ENCODE measurements around the gene TP53TG5.

Gene TP53TG5

DNA sequence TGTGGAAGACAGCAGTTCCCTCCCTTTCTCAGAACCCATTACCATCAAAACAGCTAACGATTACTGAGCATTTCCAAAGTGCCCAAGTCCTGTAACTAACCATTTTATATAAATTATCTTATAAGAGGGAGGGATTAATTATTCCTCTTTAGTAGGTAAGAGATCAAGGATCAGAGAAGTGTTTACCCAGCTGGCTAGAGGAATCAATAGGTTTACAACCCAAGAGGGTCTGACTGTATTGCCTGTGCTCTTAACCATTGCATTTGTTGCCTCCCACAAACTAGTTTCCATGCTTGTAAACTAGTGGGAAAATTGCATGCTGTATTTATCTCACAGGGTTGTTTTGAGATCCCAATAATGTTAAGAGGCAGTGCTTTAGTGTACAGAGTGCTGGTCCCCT lies 26.3 kb upstream of the TP53TG5 start:
- peak; percentile 54 for DNase-seq

DNA sequence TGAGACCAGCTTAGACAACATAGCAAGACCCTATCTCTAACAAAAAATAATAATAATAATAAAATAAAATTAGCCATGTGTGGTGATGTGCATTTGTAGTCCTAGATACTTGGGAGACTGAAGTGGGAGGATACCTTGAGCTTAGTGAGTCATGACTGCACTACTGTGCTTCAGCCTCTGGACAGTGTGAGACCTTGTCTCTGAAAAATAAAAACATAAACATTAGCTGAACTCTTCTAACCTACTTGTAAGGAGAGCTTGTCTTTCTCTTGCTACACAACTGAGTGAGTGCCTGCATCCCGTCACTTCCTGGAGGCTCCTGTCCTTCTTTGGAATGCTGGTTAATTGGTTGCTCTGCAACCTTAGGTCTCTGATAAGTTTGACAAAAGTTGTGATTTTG lies 24.8 kb upstream of the TP53TG5 start:
- no peak for DNase-seq

DNA sequence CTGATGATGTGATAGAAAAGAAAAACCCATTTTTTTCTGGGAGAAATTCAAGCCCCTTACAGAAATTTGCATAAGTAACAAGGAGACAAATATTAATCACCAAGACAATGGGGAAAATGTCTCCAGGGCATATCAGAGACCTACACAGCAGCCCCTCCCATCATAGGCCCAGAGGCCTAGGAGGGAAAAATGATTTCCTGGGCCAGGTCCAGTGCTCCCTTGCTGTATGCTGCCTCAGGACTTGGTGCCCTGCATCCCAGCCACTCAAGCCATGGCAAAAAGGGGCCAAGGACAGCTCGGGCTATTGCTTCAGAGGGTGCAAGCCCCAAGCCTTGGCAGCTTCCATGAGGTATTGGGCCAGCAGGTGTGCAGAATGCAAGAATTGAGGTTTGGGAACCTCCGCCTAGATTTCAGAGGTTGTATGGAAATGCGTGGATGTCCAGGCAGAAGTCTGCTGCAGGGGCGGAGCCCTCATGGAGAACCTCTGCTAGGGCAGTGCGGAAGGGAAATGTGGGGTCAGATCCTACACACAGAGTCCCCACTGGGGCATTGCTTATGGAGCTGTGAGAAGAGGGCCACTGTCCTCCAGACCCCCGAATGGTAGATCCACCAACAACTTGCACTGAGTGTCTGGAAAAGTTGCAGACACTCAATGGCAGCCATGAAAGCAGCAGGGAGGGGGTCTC lies 22.4 kb upstream of the TP53TG5 start:
- no peak for DNase-seq

DNA sequence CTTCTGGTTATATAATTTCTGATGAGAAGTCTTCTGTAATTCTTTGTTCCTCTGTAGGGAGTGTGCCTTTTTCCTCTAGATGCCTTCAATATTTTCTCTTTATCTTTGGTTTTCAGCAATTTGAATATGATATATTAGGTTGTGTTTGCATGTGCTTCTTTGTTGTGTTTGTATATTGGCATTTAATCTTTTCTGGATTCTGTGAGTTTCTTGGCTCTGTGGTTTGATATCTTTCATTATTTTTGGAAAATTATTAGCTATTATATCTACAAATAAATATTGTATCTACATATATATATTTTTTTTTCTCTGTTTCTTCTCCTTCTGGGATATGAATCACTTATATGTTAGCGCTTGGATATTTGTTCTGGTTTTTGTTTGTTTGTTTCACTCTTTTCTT lies 20.9 kb upstream of the TP53TG5 start:
- no peak for DNase-seq

DNA sequence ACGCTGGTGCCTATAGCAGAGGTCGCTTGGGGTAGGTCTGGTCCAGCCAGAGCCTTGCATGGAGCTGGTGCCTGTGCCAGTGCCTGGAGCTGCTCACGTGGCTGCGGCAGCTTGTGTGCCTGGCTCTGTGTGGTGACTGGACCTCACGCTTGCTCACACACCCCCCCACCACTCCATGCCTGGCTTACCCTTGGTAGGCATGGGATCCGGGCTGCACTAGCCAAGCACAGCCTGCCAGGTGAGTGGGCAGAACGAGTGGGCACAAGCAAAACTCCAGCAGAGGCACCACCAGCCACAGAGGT lies 16.9 kb upstream of the TP53TG5 start:
- no peak for DNase-seq

DNA sequence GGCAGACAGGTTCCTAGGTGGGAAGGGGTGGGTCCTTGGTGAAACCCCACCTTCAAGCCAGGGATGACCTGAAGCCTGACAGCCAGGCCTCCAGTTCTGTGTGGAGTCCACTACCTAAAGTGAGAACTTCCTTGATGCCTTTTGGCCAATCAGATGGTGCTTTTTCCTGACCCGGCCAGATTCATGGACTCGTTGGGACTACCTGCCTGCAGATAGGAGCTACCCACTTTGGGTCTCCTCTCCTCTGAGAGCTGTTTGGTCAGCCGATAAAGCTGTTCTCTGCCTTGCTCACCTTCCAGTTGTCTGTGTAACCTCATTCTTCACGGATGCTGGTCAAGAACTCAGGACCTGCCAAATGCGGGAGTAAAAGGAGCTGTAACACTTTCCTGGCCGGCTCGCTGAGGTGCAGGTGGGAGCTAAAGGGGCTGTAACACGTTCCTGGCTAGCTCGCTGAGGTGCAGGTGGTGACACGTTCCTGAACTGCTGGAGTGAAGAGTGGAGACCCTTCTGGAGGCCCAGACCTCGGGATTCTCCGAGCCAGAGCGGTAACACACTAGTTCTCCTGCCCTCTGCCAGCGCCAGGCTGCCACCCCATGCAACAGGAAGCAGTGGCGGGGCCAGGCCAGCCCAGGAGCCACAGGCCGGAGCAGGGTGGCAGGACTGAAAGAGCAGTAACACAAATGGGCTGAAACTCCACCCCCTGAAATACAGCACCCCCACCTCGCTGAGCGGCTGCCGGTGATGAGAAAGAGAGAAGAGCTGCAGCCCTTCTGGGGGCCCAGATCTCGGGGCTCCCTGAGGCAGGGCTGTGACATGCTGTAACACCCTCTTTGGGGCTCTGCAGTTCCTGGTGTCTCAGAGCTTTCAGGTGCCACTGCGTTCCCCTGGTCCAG lies 16.3 kb upstream of the TP53TG5 start:
- DNase-seq: no peak

DNA sequence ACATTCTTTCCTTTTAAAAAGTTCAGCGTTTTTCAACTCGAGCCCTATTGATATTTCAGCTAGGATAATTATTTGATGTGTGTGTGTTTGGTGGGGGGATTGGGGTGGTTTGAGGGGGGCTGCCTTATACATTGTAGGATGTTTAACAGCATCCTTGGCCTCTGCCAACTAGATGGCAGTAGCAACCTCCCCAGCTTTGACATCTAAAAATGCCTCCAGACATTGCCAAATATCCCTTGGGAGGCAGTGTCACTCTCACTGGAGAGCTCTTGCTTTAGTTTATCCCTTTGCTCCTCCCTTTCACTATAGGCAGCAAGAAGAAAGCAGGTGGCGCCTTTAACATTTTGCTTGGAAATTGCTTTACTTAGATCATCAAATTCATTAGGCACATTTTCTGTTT lies 14.6 kb upstream of the TP53TG5 start:
- DNase-seq: peak; percentile 42

DNA sequence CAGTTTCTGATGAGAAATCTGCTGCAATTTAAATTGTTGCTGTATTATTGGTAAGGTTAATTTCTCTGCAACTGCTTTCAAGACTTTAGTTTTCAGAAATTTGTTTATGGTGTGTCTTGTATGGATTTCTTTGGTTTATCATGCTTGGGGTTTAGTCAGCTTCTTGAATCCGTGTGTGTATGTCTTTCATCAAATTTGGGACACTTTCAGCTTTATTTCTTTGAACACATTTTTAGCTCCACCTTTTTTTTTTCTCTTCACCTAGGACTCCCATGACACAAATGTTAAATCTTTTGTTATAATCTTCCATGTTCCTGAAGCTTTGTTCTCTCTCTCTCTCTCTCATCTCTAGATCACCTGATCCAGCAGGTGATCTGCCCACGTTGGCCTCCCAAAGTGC lies 13.4 kb upstream of the TP53TG5 start:
- DNase-seq: no peak

DNA sequence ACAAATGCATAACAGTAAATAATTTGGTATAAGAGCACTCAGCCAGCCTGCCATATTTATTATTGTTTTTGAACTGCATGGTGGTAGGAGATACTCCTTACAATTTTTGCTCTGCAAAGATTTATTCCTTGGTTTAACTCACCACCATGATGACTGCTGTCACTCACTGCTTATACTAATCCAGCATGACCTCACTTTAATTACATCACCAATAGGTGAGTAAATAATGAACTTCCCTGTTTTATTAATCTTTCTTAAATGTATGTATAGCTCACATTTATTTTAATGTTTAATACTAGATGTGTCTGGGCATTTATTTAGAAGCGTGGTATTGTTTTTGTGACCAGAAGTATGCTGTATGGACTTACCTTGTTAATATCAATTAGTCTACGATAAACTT lies 12.8 kb upstream of the TP53TG5 start:
- DNase-seq: no peak

DNA sequence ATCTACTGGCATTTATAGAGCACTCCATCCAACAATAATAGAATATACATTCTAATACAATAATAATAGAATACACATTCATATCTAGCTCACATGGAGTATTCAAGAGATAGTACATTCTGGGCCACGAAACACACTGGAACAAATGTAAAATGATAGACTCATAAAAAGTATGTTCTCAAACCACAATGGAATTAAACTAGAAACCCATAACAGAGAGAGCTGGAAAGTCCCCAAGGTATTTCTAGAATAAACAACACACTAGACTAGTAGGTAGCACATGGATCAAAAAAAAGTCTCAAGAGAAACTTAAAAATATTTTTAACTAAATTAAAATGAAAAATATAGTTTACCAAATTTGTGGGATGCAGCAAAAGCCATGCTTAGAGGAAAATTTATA lies 9.1 kb upstream of the TP53TG5 start:
- DNase-seq: no peak

DNA sequence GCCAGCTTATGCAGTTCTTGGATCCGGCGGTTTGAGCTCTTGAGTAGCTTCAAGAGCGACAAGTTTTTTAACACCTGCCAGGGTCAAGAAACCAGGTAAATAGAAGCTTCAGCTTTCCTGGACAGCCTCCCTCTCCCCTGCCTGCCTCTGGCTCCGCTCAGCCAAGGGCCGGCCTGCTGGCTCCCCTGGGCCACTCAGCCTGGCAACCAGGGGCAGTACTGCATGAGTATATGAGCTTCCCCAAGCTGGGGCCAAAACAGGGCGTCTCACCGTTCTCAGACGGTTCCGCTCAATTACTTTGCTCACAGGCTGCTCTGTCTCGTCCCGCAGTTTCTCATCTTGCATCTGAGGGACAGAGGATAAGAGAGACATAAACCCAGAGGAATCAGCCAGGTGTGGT lies 856 bp downstream of the TP53TG5 start:
- DNase-seq: no peak

DNA sequence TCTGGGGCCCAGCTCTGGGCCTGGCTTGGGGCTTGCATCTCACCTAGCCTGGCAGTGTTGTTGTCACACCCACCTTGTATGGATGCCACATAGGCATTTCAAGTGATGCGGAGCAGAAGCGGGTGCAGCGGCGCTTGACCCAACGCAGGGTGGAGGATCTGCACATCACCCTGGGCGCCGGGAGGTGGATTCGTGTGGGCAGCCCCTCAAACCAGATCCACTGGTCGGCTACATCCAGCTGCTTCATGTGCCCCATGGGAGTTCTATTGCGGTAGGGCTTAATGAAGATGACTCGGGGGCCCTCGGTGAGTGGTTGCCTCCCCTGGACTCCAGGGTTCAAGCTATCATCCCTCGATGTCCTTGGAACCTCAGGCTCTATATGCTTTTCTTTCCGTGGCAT lies 3.2 kb downstream of the TP53TG5 start:
- no peak for DNase-seq

DNA sequence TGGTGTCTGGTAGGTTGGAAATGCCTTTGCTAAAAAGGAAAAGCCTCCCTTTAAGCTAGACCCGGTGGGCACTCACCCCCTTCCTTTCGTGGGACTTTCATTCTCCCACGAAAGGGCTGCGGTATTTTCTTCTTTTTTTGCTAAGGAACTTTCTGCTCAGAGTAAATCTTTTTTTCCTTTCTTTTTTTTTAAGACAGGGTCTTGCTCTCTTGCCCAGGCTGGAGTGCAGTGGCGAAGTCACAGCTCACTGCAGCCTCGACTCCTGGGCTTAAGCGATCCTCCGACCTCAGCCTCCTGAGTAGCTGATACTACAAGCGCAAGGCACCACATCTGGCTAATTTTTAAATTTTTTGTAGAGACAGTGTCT lies 4.0 kb downstream of the TP53TG5 start:
- DNase-seq: no peak

DNA sequence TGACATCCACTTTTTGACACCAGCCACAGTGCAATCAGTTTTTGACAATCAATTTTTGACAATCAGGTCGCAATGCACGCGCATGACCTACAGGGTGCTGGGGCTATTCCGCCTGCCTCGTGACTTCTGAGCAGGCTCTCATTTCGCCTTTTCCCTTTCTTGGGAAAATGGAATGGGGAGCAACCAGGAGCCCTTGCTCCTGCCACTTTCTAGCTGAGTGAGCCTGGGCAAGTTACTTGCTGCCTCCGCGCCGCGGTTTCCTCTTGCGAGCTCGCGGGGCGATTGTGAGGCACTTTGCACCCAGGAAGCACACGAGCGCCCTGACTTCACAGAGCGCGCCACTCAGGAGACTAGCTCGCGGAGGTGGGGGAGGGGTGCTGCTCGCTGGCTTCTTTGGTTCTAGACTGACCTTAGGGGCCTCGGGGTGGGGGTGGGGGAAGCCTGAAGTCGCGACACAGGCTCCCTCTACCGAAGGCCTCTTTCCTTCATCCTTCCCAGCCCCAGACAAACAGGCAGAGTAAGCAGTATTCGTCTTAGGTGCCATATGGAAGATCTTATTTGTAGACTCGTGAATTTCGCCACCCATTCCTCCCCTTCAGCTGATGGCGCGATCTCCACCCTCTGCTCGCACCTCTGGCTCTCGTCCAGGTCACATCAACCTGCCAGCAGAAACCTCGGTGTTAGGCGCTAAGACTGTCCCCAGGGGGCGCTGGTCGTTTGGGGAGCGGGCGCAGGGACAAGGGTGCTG lies 4.6 kb downstream of the TP53TG5 start:
- DNase-seq: peak; percentile 93

DNA sequence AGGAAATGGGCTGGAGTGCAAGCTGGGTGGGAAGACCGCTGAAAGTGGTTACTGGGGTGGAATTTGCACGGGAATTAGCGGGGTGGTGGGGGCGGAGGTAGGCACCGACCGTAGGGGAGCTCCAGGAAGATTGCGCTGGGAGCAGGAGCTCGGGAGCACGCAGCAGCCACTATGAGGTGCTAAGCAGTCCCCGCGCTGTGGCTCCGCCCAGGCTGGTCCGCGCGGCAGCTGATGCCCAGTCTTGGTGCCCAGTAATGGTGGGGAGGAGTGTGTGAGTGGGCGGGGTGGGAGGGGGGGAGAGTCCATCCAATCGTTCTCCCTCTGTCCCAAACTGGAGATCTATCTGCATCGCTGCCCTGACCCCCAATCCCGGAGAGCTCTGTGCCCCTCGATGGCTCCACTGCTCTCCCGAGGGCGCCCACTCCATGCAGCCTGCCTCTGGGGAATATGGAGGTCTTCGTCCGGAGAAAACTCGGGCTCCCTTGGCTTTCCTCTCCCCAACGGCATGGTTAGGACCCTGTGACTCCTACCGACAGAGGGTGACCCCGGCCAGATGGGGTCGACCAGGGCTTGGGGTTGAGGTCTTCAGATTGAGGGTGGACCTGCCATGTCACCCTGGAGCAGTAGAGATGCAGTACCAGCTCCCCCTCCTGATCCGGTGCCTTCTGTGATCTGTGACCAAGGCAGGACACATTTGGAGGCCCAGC lies 5.3 kb downstream of the TP53TG5 start:
- DNase-seq: no peak

DNA sequence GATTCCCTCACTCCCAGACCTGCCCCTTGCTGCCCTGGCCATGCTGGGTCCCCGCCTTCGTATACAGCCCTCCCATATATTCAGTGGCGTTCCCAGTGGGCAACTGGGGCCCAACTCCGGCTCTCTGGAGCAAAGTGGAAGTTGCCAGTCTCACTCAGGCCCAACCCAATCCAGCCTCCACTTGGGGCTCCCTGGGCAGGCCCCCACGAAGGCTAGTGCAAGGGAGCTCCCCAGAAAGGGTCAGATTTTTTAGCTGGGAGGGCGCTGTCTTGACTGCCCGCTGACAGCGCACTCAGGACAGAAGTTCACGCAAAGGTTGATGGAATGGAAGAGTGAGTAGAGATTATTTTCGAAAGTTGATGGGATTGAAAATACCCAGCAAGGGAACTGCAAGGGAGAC lies 5.9 kb downstream of the TP53TG5 start:
- DNase-seq: no peak

DNA sequence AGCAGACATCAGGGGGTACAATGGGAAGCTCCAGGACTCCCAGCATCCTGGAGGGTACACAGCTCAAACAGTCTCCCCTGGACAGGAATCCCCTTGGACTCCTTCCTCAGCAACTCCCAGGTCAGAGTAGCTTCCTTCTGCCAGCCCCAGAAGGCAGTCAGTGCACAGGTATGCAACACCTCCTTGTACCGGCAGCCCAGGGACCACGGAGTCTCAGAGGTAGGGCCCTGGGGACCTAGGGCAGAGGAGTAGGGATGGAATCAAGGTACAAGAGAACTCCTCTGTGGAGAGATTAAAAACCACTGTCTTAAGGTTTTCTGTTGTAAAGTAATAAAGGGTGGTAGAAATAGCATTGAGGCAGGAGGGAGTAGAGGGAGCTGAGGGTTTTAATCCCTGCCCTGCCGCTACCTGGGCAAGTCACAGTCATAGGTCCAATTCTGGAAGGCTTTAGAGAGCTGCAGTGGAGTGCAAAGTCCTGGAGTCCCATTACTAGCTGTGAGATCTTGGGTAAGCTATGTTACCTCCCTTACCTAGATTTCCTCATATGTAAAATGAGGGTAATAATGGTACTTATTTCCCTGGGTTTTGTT lies 7.5 kb downstream of the TP53TG5 start:
- no peak for DNase-seq

DNA sequence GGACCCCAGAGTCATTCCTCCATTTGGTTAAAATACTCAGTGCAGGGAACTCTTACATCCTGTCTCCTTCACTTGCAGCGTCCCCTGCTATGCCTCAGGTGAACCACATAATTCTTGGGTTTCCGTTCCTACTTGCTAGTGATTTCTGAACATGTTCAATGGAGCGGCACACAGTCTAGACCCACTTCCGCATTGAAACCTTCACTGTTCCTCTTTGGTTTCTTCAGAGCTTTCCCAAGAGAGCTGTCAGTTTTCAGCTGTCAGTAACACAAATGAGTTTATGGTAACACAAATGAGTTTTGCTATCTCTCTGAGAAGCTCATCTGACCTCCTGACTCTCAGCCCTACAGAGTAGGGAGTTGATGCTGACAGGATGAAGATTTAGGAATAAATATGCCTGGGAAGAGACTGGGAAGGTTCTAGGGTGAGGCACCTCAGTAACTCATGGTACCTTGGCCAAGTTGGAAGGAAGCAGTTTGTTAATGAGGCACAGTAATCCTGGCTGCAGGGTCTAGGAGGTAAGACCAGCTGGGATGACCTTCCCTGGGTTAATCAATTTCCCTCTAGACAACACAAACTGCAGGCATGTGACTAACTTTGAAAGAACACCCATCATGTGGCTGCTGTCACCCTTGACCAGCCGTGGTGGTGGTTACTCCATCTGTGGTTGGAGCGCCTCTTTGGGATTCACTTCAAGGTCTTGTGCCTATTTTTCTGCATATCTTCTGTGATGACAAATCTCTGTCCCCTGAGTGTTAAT lies 9.7 kb downstream of the TP53TG5 start:
- no peak for DNase-seq

DNA sequence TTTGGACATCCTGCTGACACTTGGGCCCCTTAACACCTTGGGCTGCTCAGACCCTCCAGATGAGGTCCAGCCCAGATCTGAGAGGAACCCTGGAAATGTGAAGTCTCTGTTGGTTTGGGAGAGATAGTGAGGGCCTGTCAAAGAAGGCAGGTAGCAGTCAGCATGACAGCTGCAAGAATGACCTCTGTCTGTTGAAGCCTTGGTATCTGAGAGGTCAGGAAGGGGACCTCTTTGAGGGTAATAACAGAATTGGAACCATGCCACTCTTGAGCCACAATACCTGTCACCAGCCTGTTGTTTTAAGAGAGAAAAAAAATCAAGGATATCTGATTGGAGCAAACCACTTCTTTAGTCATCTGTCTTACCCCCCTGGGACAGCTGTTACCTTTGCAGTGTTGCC lies 11.0 kb downstream of the TP53TG5 start:
- no peak for DNase-seq

DNA sequence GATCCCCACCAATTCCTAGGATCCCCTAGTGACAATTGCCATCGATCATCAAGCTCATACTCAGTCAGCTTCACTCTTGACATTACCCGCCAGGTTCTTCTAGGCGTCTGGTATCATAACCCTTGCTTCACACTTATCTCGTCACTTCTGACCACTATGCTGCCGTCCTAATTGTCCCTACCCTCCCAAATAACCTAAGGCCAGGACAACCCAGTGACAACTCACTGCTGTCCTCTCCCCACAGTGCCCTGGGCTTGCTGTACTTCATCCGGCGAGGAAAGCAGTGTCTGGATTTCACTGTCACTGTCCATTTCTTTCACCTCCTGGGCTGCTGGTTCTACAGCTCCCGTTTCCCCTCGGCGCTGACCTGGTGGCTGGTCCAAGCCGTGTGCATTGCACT lies 11.5 kb downstream of the TP53TG5 start:
- no peak for DNase-seq

DNA sequence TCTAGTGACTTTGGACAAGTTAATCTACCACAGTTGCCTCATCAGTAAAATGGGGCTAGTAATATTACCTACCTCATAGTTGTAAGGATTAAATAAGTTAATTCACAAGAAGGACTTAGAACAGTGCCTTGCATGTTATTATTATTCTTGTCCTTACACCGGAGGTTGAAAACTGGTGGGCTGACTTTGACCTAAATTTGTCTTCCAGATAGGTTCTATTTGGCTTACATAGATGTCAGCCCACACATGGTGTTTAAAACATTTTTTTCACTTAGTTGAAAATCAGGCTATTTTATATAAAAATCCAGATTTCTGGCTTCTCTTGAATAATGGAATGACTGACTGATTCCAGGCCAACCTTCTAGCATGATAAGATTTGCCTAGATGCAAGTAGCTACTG lies 11.9 kb downstream of the TP53TG5 start:
- DNase-seq: no peak

DNA sequence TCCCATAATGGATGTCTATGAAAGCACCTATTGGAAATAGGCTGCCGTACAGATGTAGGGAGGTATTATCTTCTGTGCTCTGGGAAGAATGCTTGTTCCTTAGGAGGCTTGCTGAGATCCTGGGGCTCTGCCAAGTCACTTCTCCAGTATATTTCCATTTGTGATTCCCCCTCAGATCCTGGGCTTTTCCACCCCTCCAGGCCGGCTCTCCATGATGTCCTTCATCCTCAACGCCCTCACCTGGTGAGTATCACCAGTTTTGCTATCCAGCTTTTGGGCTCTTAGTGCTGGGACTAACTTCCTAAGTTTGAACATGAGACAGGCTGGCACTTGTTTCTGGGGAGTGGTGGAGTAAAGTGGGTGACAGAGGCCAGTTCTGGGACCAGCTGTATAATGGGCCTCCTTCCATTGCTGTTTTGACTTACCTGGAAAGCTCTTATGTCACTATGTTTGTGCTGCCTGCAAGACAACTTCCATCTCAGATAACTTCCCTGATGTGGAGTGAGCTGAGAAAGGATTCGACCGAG lies 12.6 kb downstream of the TP53TG5 start:
- DNase-seq: no peak

All from NCI-H82 (cell line).